CD8-positive, alpha-beta memory T cell (primary cell): ENCODE results near the gene GAB3. TPM values are rescaled to one million over a fixed set of nuclear protein-coding genes. Genes with fewer than 3 reads are reported as not detected.
"Not testable (repeated sequence)": the region's sequence is repeated elsewhere in the genome, so short reads cannot be mapped to it uniquely, and the experiment has no call there.

ENCODE experiments used
- CTCF ChIA-PET: fragments of 350-600 bp; sonication (Branson Sonifier 250); formaldehyde crosslinking; loops from one replicate; lab custom pipeline; 2021; ENCODE audit warnings: antibody characterized with exemption; lab: Charles Lee
- POLR2A ChIA-PET: fragments of 350-600 bp; sonication (Branson Sonifier 250); formaldehyde crosslinking; loops from one replicate; lab custom pipeline; 2021; ENCODE audit warnings: antibody characterized with exemption; lab: Charles Lee
- DNase-seq, 5 donors: peaks; one replicate each; pipeline versions ENCODE4 v3.0.0 to v3.0.0-alpha.2; 2020 to 2022; ENCODE audit warnings: mixed read lengths in 1 of 5
- H3K27ac ChIP-seq: one replicate; pipeline ENCODE4 v1.7.0; 2013; ENCODE audit warnings: low read depth, mild to moderate bottlenecking, low read length, moderate library complexity
- H3K27me3 ChIP-seq: 2 replicates; pipeline ENCODE4 v1.7.0; 2013; ENCODE audit warnings: low read length, mild to moderate bottlenecking; ENCODE audit not compliant: insufficient read depth, poor library complexity, severe bottlenecking
- H3K36me3 ChIP-seq: 2 replicates; pipeline ENCODE4 v1.7.0; 2013; ENCODE audit warnings: mild to moderate bottlenecking, low read length, moderate library complexity; ENCODE audit not compliant: insufficient read depth
- H3K4me1 ChIP-seq: 2 replicates; pipeline ENCODE4 v1.7.0; 2013; ENCODE audit warnings: mild to moderate bottlenecking, low read length, moderate library complexity; ENCODE audit not compliant: insufficient read depth
- H3K4me3 ChIP-seq: 2 replicates; pipeline ENCODE4 v1.7.0; 2013; ENCODE audit warnings: mild to moderate bottlenecking, low read length
- H3K9me3 ChIP-seq: 2 replicates; pipeline ENCODE4 v1.7.0; 2013; ENCODE audit warnings: mild to moderate bottlenecking, low read length
- H3K27ac Mint-ChIP-seq, 8 donors: one replicate each; pipeline ENCODE4 v1.8.0; 2020 to 2021; ENCODE audit warnings: mixed read lengths in 8 of 8, mild to moderate bottlenecking in 6 of 8, inconsistent platforms in 3 of 8, moderate library complexity in 3 of 8
- H3K27me3 Mint-ChIP-seq, 2 donors: one replicate each; pipeline ENCODE4 v1.8.0; 2020 to 2021; ENCODE audit warnings: mixed read lengths in 2 of 2, mild to moderate bottlenecking in 1 of 2, moderate library complexity in 1 of 2
- H3K36me3 Mint-ChIP-seq, 3 donors: one replicate each; pipeline ENCODE4 v1.8.0; 2020 to 2021; ENCODE audit warnings: mixed read lengths in 3 of 3, inconsistent platforms in 1 of 3, mild to moderate bottlenecking in 1 of 3
- H3K4me1 Mint-ChIP-seq, 3 donors: one replicate each; pipeline ENCODE4 v1.8.0; 2020 to 2021; ENCODE audit warnings: mixed read lengths in 3 of 3, inconsistent platforms in 1 of 3, mild to moderate bottlenecking in 1 of 3
- H3K4me3 Mint-ChIP-seq, 7 donors: one replicate each; pipeline ENCODE4 v1.8.0; 2020 to 2021; ENCODE audit warnings: mixed read lengths in 7 of 7, mild to moderate bottlenecking in 6 of 7, moderate library complexity in 4 of 7, inconsistent platforms in 2 of 7
- H3K9me3 Mint-ChIP-seq, 5 donors: one replicate each; pipeline ENCODE4 v1.8.0; 2020 to 2022; ENCODE audit warnings: mixed read lengths in 5 of 5, mild to moderate bottlenecking in 3 of 5, moderate library complexity in 2 of 5, inconsistent platforms in 1 of 5
- polyA plus RNA-seq: library from polyadenylated mRNA; unstranded; fragments of 300-500 nt; fragmentation: Illumina TruSeq; gene quantifications from one replicate; pipeline ENCODE4 v1.2.3, GENCODE V29; 2021
- total RNA-seq, 2 experiments: library from RNA; stranded (reverse); gene quantifications; one replicate each; pipeline ENCODE4 v1.2.3, GENCODE V29; 2021

Gene GAB3
- total and polyA plus RNA-seq, 3 experiments from 2014 or later = 6.2 to 11.9 (median 6.7) TPM

DNA sequence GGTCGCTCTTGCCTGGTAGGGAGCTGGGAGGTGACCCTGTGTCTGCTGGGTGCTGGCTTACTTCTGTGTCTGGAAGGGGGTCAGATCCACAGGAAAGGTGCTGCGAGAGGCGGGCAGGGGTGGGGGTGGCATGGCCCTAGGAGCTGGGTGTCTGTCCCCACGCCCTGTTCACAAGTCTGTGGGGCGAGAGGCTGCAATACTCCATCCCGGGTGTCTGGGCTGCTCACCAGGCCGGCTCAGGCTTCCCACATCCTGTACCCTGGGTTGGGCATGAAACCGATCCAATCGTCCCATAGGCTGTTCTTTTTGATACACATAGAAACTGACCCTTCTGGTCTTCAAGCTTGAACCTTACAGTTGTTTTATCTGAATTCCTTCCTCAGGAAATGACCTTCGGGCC is 96.5 kb downstream of the GAB3 start:
- DNase-seq = no peak
- no peak overlapping the region for H3K4me3 Mint-ChIP-seq
- H3K36me3 Mint-ChIP-seq = no peaks in the 10 kb centered on the region
- no peaks in the 10 kb centered on the region for H3K9me3 ChIP-seq
- no peak overlapping the region for H3K4me3 ChIP-seq
- no peaks in the 10 kb centered on the region for H3K9me3 Mint-ChIP-seq
- POLR2A ChIA-PET = no interaction called here
- no peak overlapping the region for H3K27ac ChIP-seq
- CTCF ChIA-PET = no interaction called here
- H3K27ac Mint-ChIP-seq = no peak overlapping the region
- H3K36me3 ChIP-seq = no peaks in the 10 kb centered on the region
- H3K4me1 ChIP-seq = no peaks in the 10 kb centered on the region
- no peaks in the 10 kb centered on the region for H3K27me3 ChIP-seq
- H3K27me3 Mint-ChIP-seq = peaks cover 0 to 1% of the 10 kb centered on the region in 2 donors
- H3K4me1 Mint-ChIP-seq = no peaks in the 10 kb centered on the region

DNA sequence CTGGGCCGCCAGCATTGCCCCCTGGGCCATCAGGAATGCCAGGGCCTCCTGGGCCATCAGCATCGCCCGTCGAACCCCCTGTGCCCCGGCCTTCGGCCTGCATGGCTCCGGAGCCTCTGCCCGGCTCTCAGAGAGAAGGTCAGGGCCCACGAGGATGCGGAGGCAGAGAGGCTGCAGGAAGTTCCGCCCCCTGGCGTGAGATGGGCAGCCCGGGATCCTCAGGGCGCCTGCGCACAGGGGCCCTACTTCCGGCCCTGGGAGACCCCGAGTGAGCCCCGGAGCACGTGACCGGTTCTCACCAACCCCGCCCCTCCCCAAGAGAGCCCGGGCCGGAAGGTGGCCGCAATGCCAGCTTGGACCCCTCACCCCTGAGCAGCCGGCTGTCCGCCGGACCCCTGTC is 97.5 kb downstream of the GAB3 start, which contains the start of gene CTAG2:
TSS of gene CTAG2 (minus strand) at position 167 of the 400 bp plus-strand sequence. CDS start at position 103, 64 bp downstream.
- H3K27me3 Mint-ChIP-seq, DNase-seq, CTCF ChIA-PET, H3K27ac ChIP-seq, H3K4me3 Mint-ChIP-seq, H3K27ac Mint-ChIP-seq, H3K4me3 ChIP-seq, H3K9me3 ChIP-seq, H3K36me3 ChIP-seq, H3K9me3 Mint-ChIP-seq, H3K4me1 Mint-ChIP-seq, H3K36me3 Mint-ChIP-seq, POLR2A ChIA-PET, H3K27me3 ChIP-seq, H3K4me1 ChIP-seq: not testable (repeated sequence)

DNA sequence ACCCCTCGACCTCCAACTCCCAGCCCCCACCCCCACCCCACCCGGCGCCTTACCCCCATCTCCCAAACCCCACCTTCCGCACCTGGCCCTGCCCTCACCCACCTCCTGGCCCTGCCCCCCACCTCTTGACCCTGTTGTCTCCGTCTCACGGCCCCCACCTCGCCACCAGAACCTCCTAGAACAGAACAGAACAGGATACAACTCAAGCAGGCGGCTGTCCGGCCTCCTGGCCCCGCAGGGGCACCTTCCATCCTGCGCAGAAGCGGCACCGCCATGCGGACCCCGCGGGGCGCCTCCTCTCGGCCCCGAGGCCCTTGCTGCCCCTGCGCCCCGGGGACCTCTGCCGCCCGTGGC is 97.9 kb downstream of the GAB3 start:
- Histone ChIP-seq H3K4me3 (no peak overlapping the region), H3K27ac (no peak overlapping the region), H3K9me3 (no peaks in the 10 kb centered on the region), H3K4me1 (no peaks in the 10 kb centered on the region), H3K36me3 (no peaks in the 10 kb centered on the region), H3K27me3 (no peaks in the 10 kb centered on the region)
- Mint-ChIP-seq H3K36me3 (no peaks in the 10 kb centered on the region), H3K4me3 (no peak overlapping the region), H3K4me1 (no peaks in the 10 kb centered on the region), H3K27ac (no peak overlapping the region), H3K27me3 (peaks cover 0 to 4% of the 10 kb centered on the region in 2 donors), H3K9me3 (no peaks in the 10 kb centered on the region)
- DNase-seq = no peak
- POLR2A ChIA-PET = no interaction called here
- CTCF ChIA-PET = no interaction called here

DNA sequence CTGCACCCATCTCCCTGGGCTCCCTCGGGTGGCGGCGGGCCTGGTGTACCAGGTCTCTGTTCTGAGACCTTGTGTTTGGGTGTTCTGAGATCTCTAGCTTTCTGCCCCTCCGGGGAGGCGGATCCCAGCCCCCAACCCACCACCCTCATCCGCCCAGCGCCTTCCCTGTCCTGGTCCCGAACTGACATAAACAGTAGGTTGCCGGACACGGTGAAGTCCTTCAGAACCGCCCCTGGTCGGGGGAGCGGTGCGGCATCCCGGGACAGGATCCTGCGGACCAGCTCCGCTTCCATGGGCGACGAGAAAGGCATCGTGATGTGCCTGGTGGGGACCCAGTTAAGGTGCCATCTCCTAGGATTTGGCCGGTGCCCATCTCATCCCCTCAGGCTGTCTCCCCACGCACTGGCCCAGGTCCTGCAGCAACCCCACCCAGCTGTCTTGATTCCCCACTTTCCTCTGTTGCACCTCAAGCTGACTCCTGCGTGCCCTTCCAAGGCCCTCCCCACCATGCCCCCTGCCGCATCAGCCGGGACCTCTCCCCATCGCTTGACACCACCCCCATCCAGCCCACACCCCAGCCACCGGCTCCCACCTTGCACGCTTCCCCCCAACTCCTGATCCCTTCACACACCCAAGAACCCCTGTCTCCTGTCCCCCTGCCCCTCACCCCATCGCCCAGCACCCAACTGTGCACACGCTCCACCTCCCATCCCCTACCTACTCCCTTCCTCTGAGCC is 98.4 kb downstream of the GAB3 start:
- no peaks in the 10 kb centered on the region for H3K36me3 Mint-ChIP-seq
- DNase-seq = no peak

DNA sequence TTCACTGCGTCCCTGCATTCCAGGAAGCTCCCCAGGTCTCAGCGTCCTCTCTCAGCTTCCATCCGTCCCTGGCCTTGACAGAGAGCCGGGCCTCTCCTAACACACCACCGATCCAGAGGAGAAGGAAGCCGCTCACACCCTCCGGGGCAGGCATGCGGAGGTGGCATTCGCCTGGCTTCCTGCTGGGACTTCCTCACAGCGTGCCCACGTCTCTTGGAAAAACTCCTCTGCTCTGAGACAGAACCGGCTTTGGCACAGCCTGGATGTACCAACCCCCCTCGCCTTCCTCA is 100.7 kb downstream of the GAB3 start:
- H3K4me3 ChIP-seq = no peak overlapping the region
- H3K36me3 ChIP-seq = no peaks in the 10 kb centered on the region
- Mint-ChIP-seq H3K9me3 (no peaks in the 10 kb centered on the region), H3K27ac (no peak overlapping the region), H3K36me3 (no peaks in the 10 kb centered on the region), H3K27me3 (peaks cover 0 to 4% of the 10 kb centered on the region in 2 donors), H3K4me1 (no peaks in the 10 kb centered on the region), H3K4me3 (no peak overlapping the region)
- CTCF ChIA-PET = no interaction called here
- H3K27ac ChIP-seq = no peak overlapping the region
- no peaks in the 10 kb centered on the region for H3K4me1 ChIP-seq
- POLR2A ChIA-PET = no interaction called here
- H3K9me3 ChIP-seq = no peaks in the 10 kb centered on the region
- no peaks in the 10 kb centered on the region for H3K27me3 ChIP-seq
- no peak for DNase-seq

More for the DNA sequence above, 98.4 kb downstream of the GAB3 start:
- Histone ChIP-seq H3K27me3 (no peaks in the 10 kb centered on the region), H3K36me3 (no peaks in the 10 kb centered on the region), H3K27ac (no peak overlapping the region), H3K9me3 (no peaks in the 10 kb centered on the region), H3K4me3 (no peak overlapping the region), H3K4me1 (no peaks in the 10 kb centered on the region)
- ChIA-PET CTCF (no interaction called here), POLR2A (no interaction called here)
- H3K9me3 Mint-ChIP-seq = no peaks in the 10 kb centered on the region
- H3K27me3 Mint-ChIP-seq = peaks cover 0 to 4% of the 10 kb centered on the region in 2 donors
- no peak overlapping the region for H3K27ac Mint-ChIP-seq
- H3K4me3 Mint-ChIP-seq = no peak overlapping the region
- no peaks in the 10 kb centered on the region for H3K4me1 Mint-ChIP-seq

DNA sequence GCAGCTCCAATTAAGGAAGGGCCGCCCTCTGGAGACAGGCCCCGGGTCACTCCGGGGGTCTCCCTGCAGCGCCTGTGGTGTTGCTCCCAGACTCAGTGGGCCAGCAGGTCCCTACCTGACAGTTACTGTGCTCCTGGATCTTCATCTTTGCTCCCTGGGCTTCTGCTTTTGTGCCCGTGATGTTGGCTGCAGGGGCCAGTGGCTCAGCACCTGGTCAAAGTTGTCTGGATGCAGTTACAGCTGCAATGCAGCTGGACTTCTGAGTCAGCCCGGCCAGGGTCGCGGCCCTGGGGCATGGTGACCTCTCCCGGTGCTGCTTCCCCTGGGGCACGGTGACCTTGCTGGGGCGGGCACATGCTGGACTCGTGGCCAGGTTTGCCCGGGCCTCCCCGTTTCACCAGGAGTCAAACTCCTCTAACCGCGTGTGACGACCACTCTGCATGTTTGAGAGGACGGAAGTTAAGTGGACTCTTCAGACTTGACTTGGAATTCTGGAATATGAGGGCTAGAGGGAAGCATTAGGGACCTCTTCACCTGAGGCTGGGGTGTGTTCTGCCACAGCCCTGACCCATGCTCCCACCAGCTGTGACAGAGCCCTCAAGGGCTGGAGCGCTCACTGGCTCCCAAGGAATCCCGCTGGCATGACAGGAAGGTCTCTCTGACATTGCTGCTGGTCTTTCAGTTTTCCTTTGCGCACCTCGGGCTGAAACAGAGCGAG is 101.2 kb downstream of the GAB3 start:
- ChIA-PET CTCF (no interaction called here), POLR2A (no interaction called here)
- no peak overlapping the region for H3K4me3 Mint-ChIP-seq

DNA sequence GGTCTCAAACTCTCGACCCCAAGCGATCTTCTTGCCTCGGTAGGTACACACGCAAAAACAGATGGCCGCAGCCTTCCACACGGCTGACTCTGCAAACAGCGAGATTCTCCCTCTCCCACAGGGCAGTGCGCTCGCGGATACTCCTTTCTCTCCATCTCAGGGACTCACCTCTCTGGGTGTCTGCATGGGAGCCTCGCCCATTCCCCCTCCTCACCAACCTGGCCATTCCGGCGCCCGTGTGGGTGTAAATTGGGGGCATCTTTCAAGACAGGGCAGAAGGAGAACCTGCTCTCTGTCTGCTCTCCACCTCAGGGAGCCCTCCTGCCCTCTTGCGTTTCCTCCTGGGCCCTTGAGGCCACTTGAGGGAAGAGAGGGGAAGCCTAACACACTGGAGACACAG is 101.9 kb downstream of the GAB3 start:
- Histone ChIP-seq H3K27ac (no peak overlapping the region), H3K9me3 (no peaks in the 10 kb centered on the region), H3K36me3 (no peaks in the 10 kb centered on the region), H3K4me3 (no peak overlapping the region), H3K27me3 (no peaks in the 10 kb centered on the region), H3K4me1 (no peaks in the 10 kb centered on the region)
- Mint-ChIP-seq H3K36me3 (no peaks in the 10 kb centered on the region), H3K9me3 (no peaks in the 10 kb centered on the region), H3K27me3 (peaks cover 0 to 3% of the 10 kb centered on the region in 2 donors), H3K4me1 (no peaks in the 10 kb centered on the region), H3K27ac (no peak overlapping the region), H3K4me3 (no peak overlapping the region)
- ChIA-PET POLR2A (no interaction called here), CTCF (no interaction called here)
- DNase-seq = no peak

More for the DNA sequence above, 101.2 kb downstream of the GAB3 start:
- peaks cover 0 to 3% of the 10 kb centered on the region in 2 donors for H3K27me3 Mint-ChIP-seq
- Histone ChIP-seq H3K9me3 (no peaks in the 10 kb centered on the region), H3K27ac (no peak overlapping the region), H3K4me1 (no peaks in the 10 kb centered on the region), H3K4me3 (no peak overlapping the region), H3K36me3 (no peaks in the 10 kb centered on the region), H3K27me3 (no peaks in the 10 kb centered on the region)
- no peak for DNase-seq
- H3K27ac Mint-ChIP-seq = no peak overlapping the region
- no peaks in the 10 kb centered on the region for H3K4me1 Mint-ChIP-seq
- no peaks in the 10 kb centered on the region for H3K36me3 Mint-ChIP-seq
- H3K9me3 Mint-ChIP-seq = no peaks in the 10 kb centered on the region

DNA sequence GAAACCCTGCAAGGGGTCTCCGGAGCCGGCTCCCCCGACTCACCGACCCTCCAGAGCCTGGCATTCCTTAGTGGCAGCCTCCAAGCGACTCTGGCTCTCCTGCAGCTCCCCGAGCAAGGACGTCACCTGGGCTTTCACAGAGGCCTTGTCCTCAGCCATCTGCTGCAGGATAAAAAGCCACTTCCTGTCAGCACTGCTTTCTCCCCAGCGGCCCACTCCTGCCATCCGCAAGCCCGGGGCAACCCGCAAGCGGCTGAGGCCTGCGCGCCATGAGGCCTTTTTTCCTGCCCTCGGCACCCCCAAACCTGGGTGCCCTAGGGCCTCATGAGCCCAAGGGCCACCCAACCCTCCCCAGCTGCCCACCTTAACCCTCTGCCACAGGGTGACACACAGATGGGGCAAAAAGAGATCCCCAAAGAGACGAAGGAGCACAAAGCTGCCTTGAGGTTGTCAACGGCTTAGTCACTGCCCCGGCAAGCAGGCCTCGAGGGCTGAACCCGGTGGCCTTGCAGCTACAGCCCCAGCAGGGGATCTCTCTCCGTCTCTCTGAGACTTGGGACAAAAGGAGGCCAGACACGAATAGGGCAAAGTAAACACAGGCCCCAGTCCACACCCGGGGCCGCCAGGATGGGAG is 105.0 kb downstream of the GAB3 start:
- H3K27ac Mint-ChIP-seq, H3K27me3 ChIP-seq, POLR2A ChIA-PET, H3K4me3 Mint-ChIP-seq, H3K9me3 Mint-ChIP-seq, DNase-seq, CTCF ChIA-PET, H3K4me3 ChIP-seq, H3K27ac ChIP-seq, H3K36me3 Mint-ChIP-seq, H3K4me1 Mint-ChIP-seq, H3K4me1 ChIP-seq, H3K36me3 ChIP-seq, H3K9me3 ChIP-seq, H3K27me3 Mint-ChIP-seq: not testable (repeated sequence)
